Measurements from ENCODE around the gene GPR17.

GPR17 gene

GRCh38 chr2:127680706-127681287 is 34.8 kb downstream of the GPR17 start:
- no peak for TF ChIP-seq CTCF (IDR thresholded peaks at IDR 0.05; ENCODE audit: insufficient read depth, low read length, missing control alignments)
- no peak for DNase-seq (ENCODE audit: low read depth, low spot score)
- ChIA-PET POLR2A (interaction anchor here (1.3 kb wide), 1 partner anchor 21 kb away, joined by 3 read pairs; the partner anchor contains the start of gene SFT2D3), CTCF (interaction anchor here (0.6 to 3.8 kb wide), 3 partner anchors 14 to 201 kb away, joined by 3 to 13 read pairs (median 3); no protein-coding TSS in a partner anchor)
- H3K4me3 ChIP-seq (ENCODE audit: low read depth, low read length): no peak overlapping the region

- ChIA-PET POLR2A (interaction anchor here (1.3 kb wide), 1 partner anchor 20 kb away, joined by 3 read pairs; the partner anchor contains the start of gene SFT2D3), CTCF (interaction anchor here (1.0 to 3.8 kb wide), 3 partner anchors 14 to 90 kb away, joined by 3 to 13 read pairs (median 5); no protein-coding TSS in a partner anchor)
- no peak for TF ChIP-seq CTCF (IDR thresholded peaks at IDR 0.05; ENCODE audit: insufficient read depth, low read length, missing control alignments)
- H3K4me3 ChIP-seq (ENCODE audit: low read depth, low read length): no peak overlapping the region
- DNase-seq (ENCODE audit: low read depth, low spot score): no peak
Measured at GRCh38 chr2:127681288-127681804, 35.4 kb downstream of the GPR17 start.

GRCh38 chr2:127681976-127682857 is 36.3 kb downstream of the GPR17 start:
- no peak for DNase-seq (ENCODE audit: low read depth, low spot score)
- no peak overlapping the region for H3K4me3 ChIP-seq (ENCODE audit: low read depth, low read length)
- no peak for TF ChIP-seq CTCF (IDR thresholded peaks at IDR 0.05; ENCODE audit: insufficient read depth, low read length, missing control alignments)
- POLR2A ChIA-PET: no interaction called here
- CTCF ChIA-PET: interaction anchor here (1.0 to 3.8 kb wide), 5 partner anchors 13 to 91 kb away, joined by 3 to 13 read pairs (median 3); no protein-coding TSS in a partner anchor

GRCh38 chr2:127683056-127683455 is 37.1 kb downstream of the GPR17 start:
- H3K4me3 ChIP-seq (ENCODE audit: low read depth, low read length): no peak overlapping the region
- ChIA-PET POLR2A (no interaction called here), CTCF (interaction anchor here (1.0 to 3.8 kb wide), 4 partner anchors 12 to 92 kb away, joined by 3 to 13 read pairs (median 4); no protein-coding TSS in a partner anchor)
- no peak for TF ChIP-seq CTCF (IDR thresholded peaks at IDR 0.05; ENCODE audit: insufficient read depth, low read length, missing control alignments)
- no peak for DNase-seq (ENCODE audit: low read depth, low spot score)

GRCh38 chr2:127683757-127684156 is 37.8 kb downstream of the GPR17 start:
- CTCF ChIA-PET: no interaction called here
- no peak for DNase-seq (ENCODE audit: low read depth, low spot score)
- no peak overlapping the region for H3K4me3 ChIP-seq (ENCODE audit: low read depth, low read length)
- POLR2A ChIA-PET: no interaction called here
- TF ChIP-seq CTCF (IDR thresholded peaks at IDR 0.05; ENCODE audit: insufficient read depth, low read length, missing control alignments): no peak

All from AG04449 (cell line).